CD14-positive monocyte (primary cell): ENCODE data around the gene ANAPC4. TPM values are rescaled to one million over a fixed set of nuclear protein-coding genes. Genes with fewer than 3 reads are reported as not detected.

Source experiments
- DNase-seq, 3 donors: peaks; one replicate each; pipeline ENCODE4 v3.0.0-alpha.2; 2011 to 2022
- H2AFZ ChIP-seq: 2 replicates; pipeline ENCODE4 v1.6.0; 2012; ENCODE audit warnings: mild to moderate bottlenecking, low read depth, low read length, inconsistent platforms; ENCODE audit not compliant: insufficient read depth, poor library complexity, severe bottlenecking
- H3K27ac ChIP-seq, 2 donors: 1 replicate in 1 of 2; 2 replicates in 1 of 2; pipeline ENCODE4 v1.5.1; 2012 to 2013; ENCODE audit warnings: low read length in 2 of 2, control low read depth in 1 of 2, inconsistent platforms in 1 of 2, low read depth in 1 of 2, mild to moderate bottlenecking in 1 of 2
- H3K27me3 ChIP-seq, 2 donors: one replicate each; pipeline versions ENCODE4 v1.6.0 to v1.6.1; 2011 to 2013; ENCODE audit warnings: low read length in 2 of 2; ENCODE audit not compliant: control insufficient read depth in 2 of 2, insufficient read depth in 2 of 2
- H3K36me3 ChIP-seq, 2 donors: replicated peaks in 1 of 2; 1 replicate in 1 of 2; 2 replicates in 1 of 2; pipeline versions ENCODE4 v1.5.1 to v1.6.1; 2012 to 2013; ENCODE audit warnings: low read length in 2 of 2, control low read depth in 1 of 2, inconsistent platforms in 1 of 2, mild to moderate bottlenecking in 1 of 2; ENCODE audit not compliant: insufficient read depth in 2 of 2, control insufficient read depth in 1 of 2
- H3K4me1 ChIP-seq, 2 donors: 1 replicate in 1 of 2; 2 replicates in 1 of 2; pipeline versions ENCODE4 v1.5.1 to v1.6.1; 2012 to 2013; ENCODE audit warnings: low read length in 2 of 2, control low read depth in 1 of 2, inconsistent platforms in 1 of 2, mild to moderate bottlenecking in 1 of 2, moderate library complexity in 1 of 2; ENCODE audit not compliant: insufficient read depth in 2 of 2, control insufficient read depth in 1 of 2
- H3K4me2 ChIP-seq: replicated peaks from 2 replicates; pipeline ENCODE3; 2012; ENCODE audit warnings: low read length, moderate library complexity, mild to moderate bottlenecking; ENCODE audit not compliant: poor library complexity, severe bottlenecking; ENCODE audit errors: extremely low read depth
- H3K4me3 ChIP-seq, 3 experiments: fragments of 200-600 bp in 1 of 3; sonication (generic) in 1 of 3; replicated peaks in 1 of 3; 1 replicate in 2 of 3; 2 replicates in 1 of 3; pipeline ENCODE4 v1.5.1; 2011 to 2013; ENCODE audit warnings: low read length in 3 of 3, mild to moderate bottlenecking in 3 of 3, control low read depth in 2 of 3, low read depth in 2 of 3, inconsistent platforms in 1 of 3, moderate library complexity in 1 of 3
- H3K79me2 ChIP-seq: 2 replicates; pipeline ENCODE4 v1.6.0; 2012; ENCODE audit warnings: mild to moderate bottlenecking, control low read depth, inconsistent platforms, low read length, moderate library complexity; ENCODE audit not compliant: insufficient read depth
- H3K9ac ChIP-seq: 2 replicates; pipeline ENCODE4 v1.6.0; 2017; ENCODE audit warnings: low read length, mild to moderate bottlenecking; ENCODE audit not compliant: insufficient read depth, poor library complexity, severe bottlenecking
- H3K9me3 ChIP-seq, 2 donors: replicated peaks in 1 of 2; 1 replicate in 1 of 2; 2 replicates in 1 of 2; pipeline versions ENCODE4 v1.5.1 to v1.6.1; 2012 to 2013; ENCODE audit warnings: low read length in 2 of 2, control low read depth in 1 of 2; ENCODE audit not compliant: control insufficient read depth in 1 of 2, insufficient read depth in 1 of 2
- H4K20me1 ChIP-seq: 2 replicates; pipeline ENCODE4 v1.6.0; 2012; ENCODE audit warnings: mild to moderate bottlenecking, low read length, control low read depth, moderate library complexity; ENCODE audit not compliant: insufficient read depth
- H3K27ac Mint-ChIP-seq, 7 donors: one replicate each; pipeline ENCODE4 v1.8.0; 2020; ENCODE audit warnings: mild to moderate bottlenecking in 7 of 7, mixed read lengths in 7 of 7, moderate library complexity in 6 of 7, inconsistent platforms in 2 of 7
- H3K27me3 Mint-ChIP-seq, 3 donors: one replicate each; pipeline ENCODE4 v1.8.0; 2021 to 2022; ENCODE audit warnings: low read depth in 3 of 3, mild to moderate bottlenecking in 3 of 3, mixed read lengths in 3 of 3, moderate library complexity in 3 of 3, inconsistent platforms in 1 of 3
- H3K36me3 Mint-ChIP-seq, 2 donors: one replicate each; pipeline ENCODE4 v1.8.0; 2020; ENCODE audit warnings: mixed read lengths in 2 of 2, inconsistent platforms in 1 of 2, mild to moderate bottlenecking in 1 of 2
- H3K4me1 Mint-ChIP-seq: one replicate; pipeline ENCODE4 v1.8.0; 2020; ENCODE audit warnings: mild to moderate bottlenecking, mixed read lengths
- H3K4me3 Mint-ChIP-seq, 2 donors: one replicate each; pipeline ENCODE4 v1.8.0; 2020; ENCODE audit warnings: mild to moderate bottlenecking in 2 of 2, mixed read lengths in 2 of 2, moderate library complexity in 1 of 2
- H3K9me3 Mint-ChIP-seq, 7 donors: one replicate each; pipeline ENCODE4 v1.8.0; 2020 to 2022; ENCODE audit warnings: mixed read lengths in 7 of 7, mild to moderate bottlenecking in 6 of 7, moderate library complexity in 6 of 7, inconsistent platforms in 2 of 7
- WGBS: methylation state at CpG from one replicate; pipeline ENCODE4 v1.1.5; 2013; ENCODE audit warnings: missing lambda C conversion rate; ENCODE audit not compliant: insufficient coverage; 5-methylcytosine and 5-hydroxymethylcytosine counted together
- intact Hi-C, 2 donors: fragments of 100-400 bp; cut with micrococcal nuclease; formaldehyde crosslinking; loops; one replicate each; pipeline versions ENCODE4 v1.15.0 to v1.15.1; 2023
- polyA plus RNA-seq, 3 donors: library from polyadenylated mRNA; depleted of rRNA in 1 of 3; unstranded in 2 of 3; stranded (reverse) in 1 of 3; fragments of 300-500 nt in 2 of 3; fragments of >200 nt in 1 of 3; fragmentation: Illumina TruSeq in 2 of 3; gene quantifications; 1 replicate in 2 of 3; 2 replicates in 1 of 3; pipeline ENCODE4 v1.2.3, GENCODE V29; 2012 to 2021
- TF ChIP-seq, protein P1 (sequence below): fragments of 200-600 bp; IDR thresholded peaks from one replicate; pipeline ENCODE4 v1.8.0; 2022; ENCODE audit warnings: antibody characterized with exemption, mild to moderate bottlenecking

ANAPC4 gene
- polyA plus RNA-seq, 3 donors, result 12.7 to 22.9 (median 15.1) TPM

DNA sequence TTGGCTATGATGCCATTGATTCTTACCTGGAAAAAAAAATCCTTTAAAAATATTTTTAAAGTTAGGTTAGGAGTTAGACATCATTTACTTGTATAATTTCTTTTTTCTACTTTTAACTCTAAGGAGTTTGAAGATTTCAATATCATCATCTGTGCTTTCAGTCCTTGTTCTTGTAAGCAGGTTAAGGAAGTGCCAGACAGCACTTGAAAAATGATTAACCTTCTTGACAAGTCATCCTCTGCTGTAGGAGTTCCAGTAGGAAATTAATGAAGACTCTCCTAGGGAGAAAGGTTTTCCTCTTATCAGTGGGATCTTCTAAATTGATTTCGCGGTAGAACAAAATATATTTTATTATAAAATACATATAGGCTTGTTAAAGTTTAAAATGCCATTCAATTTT is 29.1 kb upstream of the ANAPC4 start:
- Histone ChIP-seq H2AFZ (no peak overlapping the region), H3K79me2 (no peaks in the 10 kb centered on the region), H3K9ac (no peak overlapping the region), H3K9me3 (no peaks in the 10 kb centered on the region), H3K27me3 (no peaks in the 10 kb centered on the region), H3K27ac (no peak overlapping the region), H3K4me1 (no peaks in the 10 kb centered on the region), H3K36me3 (peaks cover 2 to 21% of the 10 kb centered on the region in 2 donors), H3K4me3 (no peak overlapping the region), H3K4me2 (no peak overlapping the region), H4K20me1 (no peaks in the 10 kb centered on the region)
- Mint-ChIP-seq H3K9me3 (no peaks in the 10 kb centered on the region), H3K27ac (no peak overlapping the region), H3K4me3 (no peak overlapping the region), H3K27me3 (no peaks in the 10 kb centered on the region), H3K36me3 (peaks cover 14 to 16% of the 10 kb centered on the region in 2 donors), H3K4me1 (peaks cover 2% of the 10 kb centered on the region)
- no peak for DNase-seq
- no CpG with 5 or more reads among the region's 2 CpGs for WGBS
- intact Hi-C loops, result no loop called here
- TF ChIP-seq, protein P1, sequence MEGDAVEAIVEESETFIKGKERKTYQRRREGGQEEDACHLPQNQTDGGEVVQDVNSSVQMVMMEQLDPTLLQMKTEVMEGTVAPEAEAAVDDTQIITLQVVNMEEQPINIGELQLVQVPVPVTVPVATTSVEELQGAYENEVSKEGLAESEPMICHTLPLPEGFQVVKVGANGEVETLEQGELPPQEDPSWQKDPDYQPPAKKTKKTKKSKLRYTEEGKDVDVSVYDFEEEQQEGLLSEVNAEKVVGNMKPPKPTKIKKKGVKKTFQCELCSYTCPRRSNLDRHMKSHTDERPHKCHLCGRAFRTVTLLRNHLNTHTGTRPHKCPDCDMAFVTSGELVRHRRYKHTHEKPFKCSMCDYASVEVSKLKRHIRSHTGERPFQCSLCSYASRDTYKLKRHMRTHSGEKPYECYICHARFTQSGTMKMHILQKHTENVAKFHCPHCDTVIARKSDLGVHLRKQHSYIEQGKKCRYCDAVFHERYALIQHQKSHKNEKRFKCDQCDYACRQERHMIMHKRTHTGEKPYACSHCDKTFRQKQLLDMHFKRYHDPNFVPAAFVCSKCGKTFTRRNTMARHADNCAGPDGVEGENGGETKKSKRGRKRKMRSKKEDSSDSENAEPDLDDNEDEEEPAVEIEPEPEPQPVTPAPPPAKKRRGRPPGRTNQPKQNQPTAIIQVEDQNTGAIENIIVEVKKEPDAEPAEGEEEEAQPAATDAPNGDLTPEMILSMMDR, result no peak

- Histone ChIP-seq H3K4me3 (no peak overlapping the region), H3K27ac (no peak overlapping the region), H3K27me3 (no peaks in the 10 kb centered on the region), H3K36me3 (peaks cover 0 to 21% of the 10 kb centered on the region in 2 donors), H3K79me2 (no peaks in the 10 kb centered on the region), H3K4me1 (no peaks in the 10 kb centered on the region), H4K20me1 (no peaks in the 10 kb centered on the region), H3K9me3 (no peaks in the 10 kb centered on the region), H3K4me2 (no peak overlapping the region), H2AFZ (no peak overlapping the region), H3K9ac (no peak overlapping the region)
- Mint-ChIP-seq H3K4me1 (peaks cover 2% of the 10 kb centered on the region), H3K27me3 (no peaks in the 10 kb centered on the region), H3K27ac (no peak overlapping the region), H3K36me3 (peaks cover 19 to 22% of the 10 kb centered on the region in 2 donors), H3K4me3 (no peak overlapping the region), H3K9me3 (no peaks in the 10 kb centered on the region)
- no CpG with 5 or more reads among the region's 2 CpGs for WGBS
- DNase-seq, result no peak
- intact Hi-C loops, result no loop called here
- TF ChIP-seq, protein P1, result no peak
Observed at GRCh38 chr4:25350561-25350960, 26.5 kb upstream of the ANAPC4 start.
